ENCODE data around the gene PPM1H.
"Not testable (repeated sequence)": the region's sequence is repeated elsewhere in the genome, so short reads cannot be mapped to it uniquely, and the experiment has no call there.

PPM1H gene

GRCh38 chr12:62827042-62827441, 107.9 kb downstream of the PPM1H start:
- H3K27ac ChIP-seq, result no peak overlapping the region
- H3K4me3 ChIP-seq, result no peak overlapping the region
- H3K9me3 ChIP-seq (ENCODE audit: low read depth, low read length), result no peaks in the 10 kb centered on the region
- no peak for DNase-seq (ENCODE audit: low read depth, low spot score)
- H3K9ac ChIP-seq (ENCODE audit: insufficient read length), result no peak overlapping the region
- TF ChIP-seq FOXP2 (optimal IDR thresholded peaks at IDR 0.05; ENCODE audit: control extremely low read depth, extremely low read length, insufficient read depth) (no peak), POLR2AphosphoS5 (IDR thresholded peaks at IDR 0.05; ENCODE audit: borderline replicate concordance, low read depth, low read length) (no peak), EZH2 (IDR thresholded peaks at IDR 0.05) (no peak)
- no peaks in the 10 kb centered on the region for H3K36me3 ChIP-seq (ENCODE audit: insufficient read depth, low read length)

- no peaks in the 10 kb centered on the region for H3K36me3 ChIP-seq (ENCODE audit: insufficient read depth, low read length)
- peak overlapping the region; percentile 55 for H3K4me3 ChIP-seq
- no peak overlapping the region for H3K9ac ChIP-seq (ENCODE audit: insufficient read length)
- DNase-seq (ENCODE audit: low read depth, low spot score), result peak; percentile 12
- TF ChIP-seq EZH2 (IDR thresholded peaks at IDR 0.05), result no peak
- no peak for TF ChIP-seq POLR2AphosphoS5 (IDR thresholded peaks at IDR 0.05; ENCODE audit: borderline replicate concordance, low read depth, low read length)
- TF ChIP-seq FOXP2 (optimal IDR thresholded peaks at IDR 0.05; ENCODE audit: control extremely low read depth, extremely low read length, insufficient read depth), result no peak
- no peaks in the 10 kb centered on the region for H3K9me3 ChIP-seq (ENCODE audit: low read depth, low read length)
- H3K27ac ChIP-seq, result 0 out of 2 replicates have a peak overlapping the region, but pooled peaks have one; percentile 19
These were observed 117.2 kb downstream of the PPM1H start for GRCh38 chr12:62817556-62818271.

GRCh38 chr12:62814243-62814642, 120.7 kb downstream of the PPM1H start:
- Histone ChIP-seq H3K4me3 (no peak overlapping the region), H3K9ac (ENCODE audit: insufficient read length) (no peak overlapping the region), H3K27ac (no peak overlapping the region), H3K9me3 (ENCODE audit: low read depth, low read length) (no peaks in the 10 kb centered on the region), H3K36me3 (ENCODE audit: insufficient read depth, low read length) (no peaks in the 10 kb centered on the region)
- TF ChIP-seq POLR2AphosphoS5 (IDR thresholded peaks at IDR 0.05; ENCODE audit: borderline replicate concordance, low read depth, low read length) (no peak), EZH2 (IDR thresholded peaks at IDR 0.05) (no peak), FOXP2 (optimal IDR thresholded peaks at IDR 0.05; ENCODE audit: control extremely low read depth, extremely low read length, insufficient read depth) (no peak)
- DNase-seq (ENCODE audit: low read depth, low spot score), result no peak

GRCh38 chr12:62813031-62813829, 121.7 kb downstream of the PPM1H start:
- TF ChIP-seq FOXP2 (optimal IDR thresholded peaks at IDR 0.05; ENCODE audit: control extremely low read depth, extremely low read length, insufficient read depth), result no peak
- TF ChIP-seq EZH2 (IDR thresholded peaks at IDR 0.05), result no peak
- no peak for TF ChIP-seq POLR2AphosphoS5 (IDR thresholded peaks at IDR 0.05; ENCODE audit: borderline replicate concordance, low read depth, low read length)
- H3K9me3 ChIP-seq (ENCODE audit: low read depth, low read length), result no peaks in the 10 kb centered on the region
- no peak overlapping the region for H3K27ac ChIP-seq
- no peaks in the 10 kb centered on the region for H3K36me3 ChIP-seq (ENCODE audit: insufficient read depth, low read length)
- no peak overlapping the region for H3K9ac ChIP-seq (ENCODE audit: insufficient read length)
- peak; percentile 51 for DNase-seq (ENCODE audit: low read depth, low spot score)
- peak overlapping the region; percentile 67 for H3K4me3 ChIP-seq

- not testable (repeated sequence) for H3K9me3 ChIP-seq (ENCODE audit: low read depth, low read length); H3K4me3 ChIP-seq; H3K9ac ChIP-seq (ENCODE audit: insufficient read length); H3K36me3 ChIP-seq (ENCODE audit: insufficient read depth, low read length); H3K27ac ChIP-seq; DNase-seq (ENCODE audit: low read depth, low spot score)
These were observed 123.5 kb downstream of the PPM1H start for GRCh38 chr12:62811481-62811880.

- Histone ChIP-seq H3K4me3 (no peak overlapping the region), H3K9ac (ENCODE audit: insufficient read length) (no peak overlapping the region), H3K9me3 (ENCODE audit: low read depth, low read length) (no peaks in the 10 kb centered on the region), H3K27ac (no peak overlapping the region), H3K36me3 (ENCODE audit: insufficient read depth, low read length) (no peaks in the 10 kb centered on the region)
- no peak for TF ChIP-seq FOXP2 (optimal IDR thresholded peaks at IDR 0.05; ENCODE audit: control extremely low read depth, extremely low read length, insufficient read depth)
- no peak for TF ChIP-seq EZH2 (IDR thresholded peaks at IDR 0.05)
- TF ChIP-seq POLR2AphosphoS5 (IDR thresholded peaks at IDR 0.05; ENCODE audit: borderline replicate concordance, low read depth, low read length), result no peak
- no peak for DNase-seq (ENCODE audit: low read depth, low spot score)
These were observed 126.6 kb downstream of the PPM1H start for GRCh38 chr12:62808166-62808879.

- no peak overlapping the region for H3K4me3 ChIP-seq
- DNase-seq (ENCODE audit: low read depth, low spot score), result no peak
- H3K9ac ChIP-seq (ENCODE audit: insufficient read length), result no peak overlapping the region
- no peaks in the 10 kb centered on the region for H3K9me3 ChIP-seq (ENCODE audit: low read depth, low read length)
- H3K36me3 ChIP-seq (ENCODE audit: insufficient read depth, low read length), result no peaks in the 10 kb centered on the region
- H3K27ac ChIP-seq, result no peak overlapping the region
- no peak for TF ChIP-seq EZH2 (IDR thresholded peaks at IDR 0.05)
- no peak for TF ChIP-seq FOXP2 (optimal IDR thresholded peaks at IDR 0.05; ENCODE audit: control extremely low read depth, extremely low read length, insufficient read depth)
- TF ChIP-seq POLR2AphosphoS5 (IDR thresholded peaks at IDR 0.05; ENCODE audit: borderline replicate concordance, low read depth, low read length), result no peak
These were observed 128.1 kb downstream of the PPM1H start for GRCh38 chr12:62806893-62807292.

- Histone ChIP-seq H3K27ac (no peak overlapping the region), H3K9ac (ENCODE audit: insufficient read length) (no peak overlapping the region), H3K9me3 (ENCODE audit: low read depth, low read length) (no peaks in the 10 kb centered on the region), H3K36me3 (ENCODE audit: insufficient read depth, low read length) (no peaks in the 10 kb centered on the region), H3K4me3 (no peak overlapping the region)
- no peak for DNase-seq (ENCODE audit: low read depth, low spot score)
- TF ChIP-seq POLR2AphosphoS5 (IDR thresholded peaks at IDR 0.05; ENCODE audit: borderline replicate concordance, low read depth, low read length) (no peak), FOXP2 (optimal IDR thresholded peaks at IDR 0.05; ENCODE audit: control extremely low read depth, extremely low read length, insufficient read depth) (no peak), EZH2 (IDR thresholded peaks at IDR 0.05) (no peak)
These were observed 128.6 kb downstream of the PPM1H start for GRCh38 chr12:62806244-62806836.

All from SK-N-MC (cell line).